Mucosa of stomach (tissue), 1 donor: ENCODE data around the gene TRIP4.

Source experiments
- H3K27me3 ChIP-seq: one replicate; pipeline ENCODE4 v1.7.0; 2013; ENCODE audit warnings: mild to moderate bottlenecking, low read length; ENCODE audit not compliant: control insufficient read depth, insufficient read depth
- H3K36me3 ChIP-seq: one replicate; pipeline ENCODE4 v1.7.0; 2013; ENCODE audit warnings: low read length; ENCODE audit not compliant: control insufficient read depth, insufficient read depth
- H3K4me1 ChIP-seq: one replicate; pipeline ENCODE4 v1.7.0; 2013; ENCODE audit warnings: mild to moderate bottlenecking, low read length; ENCODE audit not compliant: control insufficient read depth, insufficient read depth
- H3K4me3 ChIP-seq: one replicate; pipeline ENCODE4 v1.7.0; 2013; ENCODE audit warnings: low read length
- H3K9ac ChIP-seq: one replicate; pipeline ENCODE4 v1.7.0; 2013; ENCODE audit warnings: mild to moderate bottlenecking, low read length, moderate library complexity
- H3K9me3 ChIP-seq: one replicate; pipeline ENCODE4 v1.7.0; 2013; ENCODE audit warnings: mild to moderate bottlenecking, low read length, moderate library complexity; ENCODE audit not compliant: control insufficient read depth
- donor health status: Pancreatic carcinoma.

TRIP4 gene

DNA sequence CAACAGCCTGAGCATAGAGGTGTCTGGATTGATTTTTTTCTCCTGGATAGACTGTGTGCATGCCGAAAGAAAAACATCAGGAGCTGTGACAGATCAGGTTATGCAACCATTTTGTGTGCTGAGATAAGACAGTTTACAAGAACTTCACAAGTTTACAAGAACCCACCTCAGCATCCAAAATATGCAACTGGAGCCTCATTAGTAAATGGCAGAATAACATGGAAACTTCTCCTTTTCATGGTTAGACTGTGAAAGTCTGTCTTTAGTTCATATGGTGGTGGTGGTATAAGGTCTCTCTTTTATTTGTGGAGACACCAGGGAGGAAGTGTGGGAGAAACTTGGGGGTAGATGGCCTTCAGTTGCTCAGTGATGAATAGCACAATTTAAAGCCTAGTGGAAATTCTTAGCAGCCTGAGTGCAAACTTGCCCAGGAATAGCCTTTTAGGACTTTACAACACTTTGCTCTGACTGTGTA lies 69.0 kb downstream of the TRIP4 start:
- Histone ChIP-seq H3K4me1 (peaks cover 13% of the 10 kb centered on the region), H3K9ac (no peak overlapping the region), H3K4me3 (no peak overlapping the region), H3K9me3 (no peaks in the 10 kb centered on the region), H3K36me3 (no peaks in the 10 kb centered on the region), H3K27me3 (no peaks in the 10 kb centered on the region)

DNA sequence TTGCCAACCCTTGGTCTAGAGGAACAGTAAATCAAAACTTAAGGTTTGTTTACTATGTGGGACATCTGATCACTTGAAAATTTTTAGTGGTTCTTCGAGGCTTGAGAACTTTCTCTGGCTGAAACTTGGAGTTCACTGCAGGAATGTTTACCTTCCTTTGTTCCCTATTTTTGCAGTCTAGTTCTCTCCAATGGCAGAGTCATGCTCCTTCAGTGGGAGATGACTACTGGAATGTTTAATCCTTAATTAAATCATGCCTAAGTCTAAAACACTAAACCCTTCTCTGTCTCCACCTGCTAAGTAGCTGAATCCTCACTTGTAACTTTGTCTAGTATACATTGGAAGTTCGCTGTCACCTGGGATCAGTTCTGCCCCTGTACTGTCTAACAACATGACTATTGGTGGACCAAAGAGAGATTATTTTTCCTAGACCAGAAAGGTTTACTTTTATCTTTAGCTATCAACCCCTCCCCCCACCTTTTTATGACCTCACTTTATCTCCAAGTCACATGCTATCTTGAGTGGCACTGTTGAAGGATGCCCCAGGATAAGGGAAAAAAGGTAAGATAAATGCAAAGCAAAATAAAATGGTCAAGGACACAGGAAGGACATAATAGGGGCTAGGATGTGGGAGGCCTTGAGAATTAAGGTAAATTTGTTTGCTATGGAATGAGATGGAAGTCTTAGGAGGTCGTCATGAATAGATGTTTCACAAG lies 71.6 kb downstream of the TRIP4 start:
- H3K9me3 ChIP-seq, result no peaks in the 10 kb centered on the region
- peaks cover 31% of the 10 kb centered on the region for H3K4me1 ChIP-seq
- H3K9ac ChIP-seq, result no peak overlapping the region
- H3K27me3 ChIP-seq, result no peaks in the 10 kb centered on the region
- H3K36me3 ChIP-seq, result no peaks in the 10 kb centered on the region
- H3K4me3 ChIP-seq, result no peak overlapping the region

DNA sequence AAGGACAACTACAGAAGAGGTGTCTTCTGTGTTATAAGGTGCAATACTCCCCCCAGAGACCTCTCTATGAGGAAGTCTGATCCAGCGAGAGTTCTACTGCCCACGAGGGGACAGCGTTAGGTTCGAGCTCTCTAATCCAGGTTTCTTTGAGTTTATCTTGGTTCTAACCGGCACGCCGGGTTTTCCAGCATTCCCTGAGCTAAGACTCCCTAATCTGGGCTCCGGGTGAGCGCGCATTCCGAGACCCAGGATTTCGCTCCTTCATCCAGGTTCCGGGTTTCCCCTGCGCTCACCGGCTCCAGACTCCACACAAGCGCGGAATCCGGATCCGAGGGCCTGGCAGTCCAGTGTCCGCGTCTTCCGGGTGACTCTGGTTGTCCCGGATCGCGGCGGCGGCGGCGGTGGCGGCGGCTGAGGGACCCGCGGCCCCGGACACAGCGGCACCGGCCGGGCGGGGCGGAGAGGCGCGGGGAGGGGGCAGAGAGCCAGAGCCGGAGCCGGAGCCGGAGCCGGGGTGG lies 72.6 kb downstream of the TRIP4 start, which contains the start of gene ZNF609:
Gene ZNF609 (plus strand): TSS at position 373 of the 518 bp plus-strand sequence. CDS start 38,842 bp downstream, outside the sequence.
- H3K4me3 ChIP-seq, result no peak within 1 kb of the TSS
- no peaks in the 10 kb centered on the region for H3K9me3 ChIP-seq
- H3K27me3 ChIP-seq, result no peaks in the 10 kb centered on the region
- no peaks in the 10 kb centered on the region for H3K36me3 ChIP-seq
- H3K4me1 ChIP-seq, result peaks cover 32% of the 10 kb centered on the region
- peak within 1 kb of the TSS; percentile 54 for H3K9ac ChIP-seq

DNA sequence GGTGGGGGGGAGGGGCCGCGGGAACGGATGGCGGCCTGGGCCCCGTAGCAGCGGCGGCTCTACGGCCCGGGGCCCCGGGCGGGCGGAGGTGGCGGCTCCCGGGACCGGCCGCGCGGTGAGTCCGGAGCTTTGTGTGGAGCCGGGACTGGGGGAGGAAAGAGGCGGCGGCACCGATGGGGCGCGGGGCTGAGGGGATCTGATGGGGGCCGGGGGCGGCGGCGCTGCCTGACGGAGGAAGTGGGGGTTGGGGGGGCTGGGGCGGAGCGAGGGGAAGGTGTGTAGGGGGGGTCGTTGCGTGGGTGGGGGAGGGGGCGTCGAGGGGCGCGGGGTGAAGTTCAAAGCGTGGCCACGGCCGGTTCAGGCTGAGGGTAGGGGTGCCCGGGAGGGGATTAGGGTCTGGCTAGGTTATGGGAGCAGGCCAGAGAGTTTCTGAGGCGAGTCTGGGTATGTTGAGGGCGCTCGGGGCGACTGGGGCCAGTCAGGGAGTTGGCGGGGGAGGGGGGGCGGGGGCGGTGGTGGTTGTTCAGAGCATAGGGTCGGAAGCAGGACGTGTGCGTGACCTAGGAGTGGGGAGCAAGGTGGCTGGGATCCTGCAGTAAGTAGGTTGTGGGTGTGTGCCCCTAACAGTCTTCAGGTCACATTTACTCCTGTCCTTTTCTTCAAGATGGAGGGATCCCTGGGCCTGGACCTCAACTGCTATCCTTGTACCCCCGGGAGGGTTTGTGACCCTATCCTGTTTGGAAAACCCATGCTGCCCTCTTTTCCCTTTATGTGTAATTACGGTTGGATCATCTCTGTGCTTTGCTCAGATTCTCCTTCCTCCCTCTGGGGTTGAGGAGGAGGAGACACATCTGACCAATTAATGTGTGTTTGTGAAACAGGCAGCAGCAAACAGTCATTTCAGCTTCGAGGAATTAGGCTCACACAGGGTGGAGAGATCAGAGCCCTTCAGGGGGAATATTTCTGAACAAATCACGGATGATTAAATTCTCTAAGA lies 73.4 kb downstream of the TRIP4 start:
- Histone ChIP-seq H3K36me3 (no peaks in the 10 kb centered on the region), H3K27me3 (no peaks in the 10 kb centered on the region), H3K4me1 (peaks cover 32% of the 10 kb centered on the region)

DNA sequence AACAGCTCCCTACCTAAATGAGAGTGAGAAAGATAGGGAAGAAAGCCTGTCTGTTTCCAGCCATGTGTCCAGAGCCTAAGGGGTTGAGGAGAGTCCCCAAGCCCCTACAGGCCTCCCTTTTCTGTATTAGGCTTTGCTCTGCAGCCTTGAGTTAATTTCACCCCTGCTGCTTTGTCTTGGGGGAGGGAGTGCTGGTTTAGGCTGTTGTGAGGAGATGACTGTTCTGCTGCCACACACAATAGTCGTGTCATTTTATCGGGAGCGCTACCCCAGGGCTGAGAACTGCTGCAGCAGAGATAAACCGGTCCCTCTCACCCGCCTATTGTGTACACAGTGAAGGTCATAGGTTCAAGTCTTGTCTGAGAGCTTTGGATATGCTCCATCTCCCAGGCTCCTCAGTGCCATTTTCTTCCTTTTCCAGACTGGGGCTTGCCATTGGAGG lies 74.1 kb downstream of the TRIP4 start:
- Histone ChIP-seq H3K4me1 (peaks cover 34% of the 10 kb centered on the region), H3K36me3 (no peaks in the 10 kb centered on the region), H3K27me3 (no peaks in the 10 kb centered on the region), H3K9me3 (no peaks in the 10 kb centered on the region), H3K9ac (peak overlapping the region; percentile 54), H3K4me3 (no peak overlapping the region)

More for the DNA sequence above, 73.4 kb downstream of the TRIP4 start:
- Histone ChIP-seq H3K9ac (peak overlapping the region; percentile 54), H3K9me3 (no peaks in the 10 kb centered on the region), H3K4me3 (no peak overlapping the region)

DNA sequence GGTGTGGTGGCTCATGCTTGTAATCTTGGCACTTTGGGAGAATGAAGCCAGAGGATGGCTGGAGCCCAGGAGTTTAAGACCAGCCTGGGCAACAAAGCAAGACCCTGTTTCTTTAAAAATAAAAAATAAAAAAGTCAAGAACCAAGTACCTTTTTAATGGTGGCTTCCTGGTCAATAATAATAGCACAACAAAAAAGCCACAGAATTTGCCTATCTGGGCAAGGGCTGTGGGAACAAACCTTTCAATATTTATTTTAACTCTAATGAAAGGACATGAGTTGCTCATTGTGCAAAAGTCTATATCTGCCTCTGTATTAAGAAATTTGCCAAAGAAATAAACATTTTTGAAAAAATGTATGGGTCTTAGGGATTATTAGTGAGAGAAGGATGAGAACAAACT lies 74.9 kb downstream of the TRIP4 start:
- Histone ChIP-seq H3K36me3 (no peaks in the 10 kb centered on the region), H3K4me1 (peaks cover 37% of the 10 kb centered on the region), H3K27me3 (no peaks in the 10 kb centered on the region), H3K9ac (no peak overlapping the region), H3K4me3 (no peak overlapping the region), H3K9me3 (no peaks in the 10 kb centered on the region)

DNA sequence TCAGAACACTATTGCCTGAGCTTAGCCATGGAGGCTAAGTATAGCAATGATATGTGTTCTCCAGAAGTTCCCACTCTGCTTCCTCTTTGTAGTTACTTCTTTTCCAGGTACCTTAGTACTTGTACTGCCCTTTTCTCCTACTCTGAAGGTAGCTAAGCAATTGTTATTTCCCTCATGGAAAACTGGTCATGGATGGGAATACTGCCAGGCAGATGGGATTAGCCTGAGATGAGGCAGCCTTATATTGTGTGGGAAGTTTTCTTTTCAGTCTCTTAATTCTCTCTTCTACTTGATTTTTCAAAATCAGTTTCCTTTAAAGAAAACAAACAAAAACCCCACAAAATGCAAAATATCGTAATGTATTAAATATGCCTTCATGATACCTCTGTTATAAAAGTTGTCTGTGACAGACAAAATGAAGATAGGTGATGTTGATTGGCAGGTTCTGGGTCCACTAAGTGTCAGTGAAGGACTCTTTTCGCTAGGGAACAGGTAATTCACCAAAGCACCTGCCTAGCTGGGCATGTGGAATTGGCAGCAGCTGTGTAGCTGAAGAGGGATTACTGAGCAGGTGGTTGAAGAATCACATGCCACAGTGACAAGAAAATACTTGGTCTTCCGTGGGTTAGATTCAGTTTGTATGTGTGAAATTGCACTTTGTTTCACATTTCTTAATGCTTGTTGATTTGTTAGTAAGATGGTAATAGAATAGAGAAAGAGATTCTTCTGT lies 76.8 kb downstream of the TRIP4 start:
- no peaks in the 10 kb centered on the region for H3K27me3 ChIP-seq
- no peak overlapping the region for H3K4me3 ChIP-seq
- H3K4me1 ChIP-seq, result peaks cover 37% of the 10 kb centered on the region
- H3K36me3 ChIP-seq, result no peaks in the 10 kb centered on the region
- no peak overlapping the region for H3K9ac ChIP-seq
- no peaks in the 10 kb centered on the region for H3K9me3 ChIP-seq

DNA sequence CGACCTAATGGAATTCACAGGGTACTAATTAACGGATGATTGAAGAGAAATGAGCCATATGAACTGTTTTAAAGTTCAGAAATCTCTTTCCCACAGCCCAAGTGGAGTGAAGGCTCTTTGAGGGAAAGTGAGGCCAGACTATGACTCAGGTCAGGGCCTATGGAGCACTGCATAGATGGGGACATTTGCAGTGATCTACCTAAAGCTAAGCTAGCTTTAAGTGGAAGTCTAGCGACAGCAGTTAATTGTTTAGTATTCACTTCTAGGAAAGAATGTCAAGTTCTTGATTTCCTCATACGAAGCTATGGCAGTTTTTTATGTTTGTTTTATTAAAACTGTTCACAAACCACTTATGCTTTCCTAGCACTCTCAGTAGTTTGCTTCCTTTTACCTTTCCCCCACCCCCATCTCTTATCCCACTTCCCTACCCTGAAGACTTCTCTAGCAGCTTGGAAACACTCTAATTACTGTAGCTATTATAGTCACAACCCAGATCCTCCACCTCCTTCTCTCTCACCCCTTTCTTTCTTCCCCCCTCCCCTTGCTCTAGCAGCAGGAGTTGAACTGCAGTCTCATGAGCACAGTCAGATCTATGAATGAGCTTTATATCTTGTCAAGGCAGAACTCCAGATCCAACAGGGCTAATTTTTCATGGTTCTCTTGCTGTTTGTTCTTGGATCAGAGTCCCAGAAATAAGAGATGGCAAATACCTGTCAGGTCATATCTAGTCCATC lies 78.9 kb downstream of the TRIP4 start:
- Histone ChIP-seq H3K27me3 (no peaks in the 10 kb centered on the region), H3K4me3 (no peak overlapping the region), H3K9me3 (no peaks in the 10 kb centered on the region), H3K36me3 (no peaks in the 10 kb centered on the region), H3K9ac (peak overlapping the region; percentile 23), H3K4me1 (peaks cover 30% of the 10 kb centered on the region)

DNA sequence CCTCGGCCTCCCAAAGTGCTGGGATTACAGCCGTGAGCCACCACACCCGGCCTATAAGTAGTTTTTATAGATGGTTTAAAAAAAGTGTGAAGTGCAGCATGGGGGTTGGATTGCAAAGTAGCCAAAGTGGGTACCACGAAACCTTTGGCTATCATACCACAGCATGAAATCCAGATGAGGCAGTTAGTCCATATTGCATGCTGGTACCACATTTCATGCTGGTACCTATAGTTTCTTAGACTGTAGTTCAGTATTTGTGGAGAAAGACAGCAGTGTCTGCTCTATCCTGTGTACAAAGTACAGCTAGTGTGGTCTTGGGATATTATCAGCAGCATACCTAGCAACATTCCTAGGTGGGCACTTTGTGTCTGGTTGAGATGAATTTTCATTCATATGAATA lies 84.5 kb downstream of the TRIP4 start:
- H3K9ac ChIP-seq, result no peak overlapping the region

DNA sequence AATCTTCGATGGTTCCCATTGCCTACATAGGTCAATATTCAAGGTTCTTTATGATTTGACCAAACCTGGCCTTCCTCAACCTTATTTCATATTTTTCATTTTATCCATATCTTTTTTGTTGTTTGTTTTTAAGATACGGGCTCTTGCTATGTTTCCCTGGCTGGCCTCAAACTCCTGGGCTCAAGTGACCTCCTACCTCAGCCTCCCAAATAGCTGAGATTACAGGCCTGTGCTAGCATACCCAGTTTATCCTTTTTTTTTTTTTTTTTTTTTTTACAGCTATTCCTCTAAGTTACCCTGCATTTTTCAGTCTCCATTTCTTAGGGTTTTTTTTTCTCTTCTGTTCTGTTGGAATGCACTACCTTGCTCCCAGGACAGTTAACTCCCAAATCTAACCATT lies 87.2 kb downstream of the TRIP4 start:
- H3K36me3 ChIP-seq, result no peaks in the 10 kb centered on the region

More for the DNA sequence above, 84.5 kb downstream of the TRIP4 start:
- H3K36me3 ChIP-seq, result no peaks in the 10 kb centered on the region
- H3K27me3 ChIP-seq, result no peaks in the 10 kb centered on the region
- H3K9me3 ChIP-seq, result no peaks in the 10 kb centered on the region
- no peak overlapping the region for H3K4me3 ChIP-seq
- H3K4me1 ChIP-seq, result no peaks in the 10 kb centered on the region

DNA sequence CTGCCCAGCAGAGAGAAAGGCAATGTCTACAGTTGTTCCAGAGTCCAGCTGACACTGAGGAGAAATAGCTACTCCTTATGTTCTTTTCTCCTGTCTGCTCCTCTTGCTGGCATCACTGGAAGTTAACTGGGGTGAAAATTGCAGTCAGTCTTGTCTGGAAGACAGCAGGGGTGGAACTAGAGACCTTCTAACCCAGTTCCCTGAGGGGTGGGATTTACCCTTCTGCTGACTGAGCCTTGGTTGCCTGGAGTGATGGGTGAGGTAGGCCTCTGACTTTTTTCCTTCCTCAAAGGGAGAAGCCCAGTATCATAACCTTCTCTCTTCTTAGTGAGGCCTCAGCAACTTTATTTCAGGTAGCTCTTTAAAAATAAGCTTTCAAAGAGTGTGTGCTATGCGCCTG lies 88.9 kb downstream of the TRIP4 start:
- no peaks in the 10 kb centered on the region for H3K4me1 ChIP-seq
- no peaks in the 10 kb centered on the region for H3K9me3 ChIP-seq
- no peaks in the 10 kb centered on the region for H3K36me3 ChIP-seq
- no peak overlapping the region for H3K9ac ChIP-seq
- H3K27me3 ChIP-seq, result no peaks in the 10 kb centered on the region
- H3K4me3 ChIP-seq, result no peak overlapping the region

More for the DNA sequence above, 87.2 kb downstream of the TRIP4 start:
- no peaks in the 10 kb centered on the region for H3K9me3 ChIP-seq
- no peak overlapping the region for H3K9ac ChIP-seq
- no peaks in the 10 kb centered on the region for H3K4me1 ChIP-seq
- H3K27me3 ChIP-seq, result no peaks in the 10 kb centered on the region
- no peak overlapping the region for H3K4me3 ChIP-seq
